ENCODE measurements around the gene TUB. TPM values are rescaled to one million over a fixed set of nuclear protein-coding genes. Genes with fewer than 3 reads are reported as not detected.

The TUB gene
- total RNA-seq, 1 experiment from 2014 or later, result 3.3 TPM

DNA sequence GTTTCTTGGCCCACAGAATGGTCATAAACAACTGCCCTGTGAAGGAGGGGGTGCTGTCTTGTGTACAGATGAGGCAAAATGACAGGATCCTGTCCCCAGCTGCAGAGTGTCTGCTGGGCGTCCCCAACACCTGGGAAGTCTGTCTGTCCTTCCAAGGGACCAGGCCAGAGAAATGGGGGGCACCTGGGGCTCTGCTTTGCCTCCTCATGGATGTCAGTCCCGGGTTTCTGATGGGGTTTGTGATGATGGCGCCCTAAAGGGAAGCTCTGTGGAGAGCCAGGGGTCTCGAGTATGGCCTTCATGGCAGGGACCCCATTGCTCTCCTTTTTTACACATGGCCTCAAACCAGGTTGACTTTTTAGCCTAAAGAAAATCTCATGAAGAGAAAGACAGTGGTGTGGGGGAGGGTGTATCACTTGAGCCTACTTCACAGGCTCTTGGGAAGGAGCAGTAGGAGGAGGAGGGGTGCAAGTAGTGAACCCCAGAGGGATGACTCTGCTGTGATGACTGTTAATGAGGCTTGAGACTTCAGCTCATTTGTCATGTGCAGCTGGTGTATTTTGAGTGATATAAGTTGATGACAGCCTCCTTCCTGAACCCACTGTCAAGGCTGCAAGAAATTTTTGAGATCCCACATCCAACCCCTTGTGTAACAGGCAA is 40.6 kb upstream of the TUB start:
- Histone ChIP-seq H2AFZ (ENCODE audit: low read length) (no peak overlapping the region), H3K36me3 (ENCODE audit: low read depth, low read length) (no peaks in the 10 kb centered on the region), H3F3A (ENCODE audit: low read length, unreplicated experiment) (no peaks in the 10 kb centered on the region), H3K4me1 (ENCODE audit: insufficient read depth, low read length) (no peaks in the 10 kb centered on the region), H3K9me3 (ENCODE audit: low read length) (no peaks in the 10 kb centered on the region), H3K79me2 (ENCODE audit: low read length) (no peaks in the 10 kb centered on the region), H3K9ac (ENCODE audit: low read length) (no peak overlapping the region), H3K4me3 (ENCODE audit: low read length) (no peak overlapping the region), H4K20me1 (ENCODE audit: low read length) (no peaks in the 10 kb centered on the region), H3K27me3 (ENCODE audit: low read length) (peaks cover 28% of the 10 kb centered on the region), H3K4me2 (ENCODE audit: low read length) (no peak overlapping the region), H3K27ac (ENCODE audit: low read length) (no peak overlapping the region), H3K9me2 (replicated peaks; ENCODE audit: low read length) (no peaks in the 10 kb centered on the region)
- intact Hi-C loops (cut with micrococcal nuclease), result no loop called here
- ATAC-seq, result no peak
- no peak for DNase-seq
- no TSS peak for BruUV-seq (replicated peaks)
- TF ChIP-seq EZH2 (IDR thresholded peaks at IDR 0.05; ENCODE audit: low read length, unreplicated experiment) (no peak), EZH2phosphoT487 (IDR thresholded peaks at IDR 0.05; ENCODE audit: borderline replicate concordance, low read length) (no peak)
- TF ChIP-seq, protein P1, sequence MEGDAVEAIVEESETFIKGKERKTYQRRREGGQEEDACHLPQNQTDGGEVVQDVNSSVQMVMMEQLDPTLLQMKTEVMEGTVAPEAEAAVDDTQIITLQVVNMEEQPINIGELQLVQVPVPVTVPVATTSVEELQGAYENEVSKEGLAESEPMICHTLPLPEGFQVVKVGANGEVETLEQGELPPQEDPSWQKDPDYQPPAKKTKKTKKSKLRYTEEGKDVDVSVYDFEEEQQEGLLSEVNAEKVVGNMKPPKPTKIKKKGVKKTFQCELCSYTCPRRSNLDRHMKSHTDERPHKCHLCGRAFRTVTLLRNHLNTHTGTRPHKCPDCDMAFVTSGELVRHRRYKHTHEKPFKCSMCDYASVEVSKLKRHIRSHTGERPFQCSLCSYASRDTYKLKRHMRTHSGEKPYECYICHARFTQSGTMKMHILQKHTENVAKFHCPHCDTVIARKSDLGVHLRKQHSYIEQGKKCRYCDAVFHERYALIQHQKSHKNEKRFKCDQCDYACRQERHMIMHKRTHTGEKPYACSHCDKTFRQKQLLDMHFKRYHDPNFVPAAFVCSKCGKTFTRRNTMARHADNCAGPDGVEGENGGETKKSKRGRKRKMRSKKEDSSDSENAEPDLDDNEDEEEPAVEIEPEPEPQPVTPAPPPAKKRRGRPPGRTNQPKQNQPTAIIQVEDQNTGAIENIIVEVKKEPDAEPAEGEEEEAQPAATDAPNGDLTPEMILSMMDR (conservative IDR thresholded peaks at IDR 0.05; ENCODE audit: low read depth, low read length), result no peak
- CTCF ChIA-PET, result no interaction called here
- POLR2A ChIA-PET (ENCODE audit: unreplicated experiment), result no interaction called here

- H3K4me1 ChIP-seq (ENCODE audit: insufficient read depth, low read length), result no peaks in the 10 kb centered on the region
- no peak for ATAC-seq
- POLR2A ChIA-PET (ENCODE audit: unreplicated experiment), result no interaction called here
Observed at GRCh38 chr11:8040921-8041285, 40.1 kb upstream of the TUB start.

GRCh38 chr11:8041576-8041975 is 39.4 kb upstream of the TUB start:
- intact Hi-C loops (cut with micrococcal nuclease), result no loop called here
- no TSS peak for BruUV-seq (replicated peaks)
- ChIA-PET CTCF (no interaction called here), POLR2A (ENCODE audit: unreplicated experiment) (no interaction called here)
- H3K9me2 ChIP-seq (replicated peaks; ENCODE audit: low read length), result no peaks in the 10 kb centered on the region
- H3K79me2 ChIP-seq (ENCODE audit: low read length), result no peaks in the 10 kb centered on the region
- H3K27ac ChIP-seq (ENCODE audit: low read length), result no peak overlapping the region
- no peaks in the 10 kb centered on the region for H4K20me1 ChIP-seq (ENCODE audit: low read length)
- no peak overlapping the region for H3K9ac ChIP-seq (ENCODE audit: low read length)
- no peak overlapping the region for H3K4me2 ChIP-seq (ENCODE audit: low read length)
- H3K27me3 ChIP-seq (ENCODE audit: low read length), result peaks cover 39% of the 10 kb centered on the region
- H3F3A ChIP-seq (ENCODE audit: low read length, unreplicated experiment), result no peaks in the 10 kb centered on the region
- ATAC-seq, result no peak
- H2AFZ ChIP-seq (ENCODE audit: low read length), result no peak overlapping the region
- no peaks in the 10 kb centered on the region for H3K36me3 ChIP-seq (ENCODE audit: low read depth, low read length)
- TF ChIP-seq EZH2phosphoT487 (IDR thresholded peaks at IDR 0.05; ENCODE audit: borderline replicate concordance, low read length) (no peak), EZH2 (IDR thresholded peaks at IDR 0.05; ENCODE audit: low read length, unreplicated experiment) (no peak)
- TF ChIP-seq, protein P1 (conservative IDR thresholded peaks at IDR 0.05; ENCODE audit: low read depth, low read length), result no peak
- no peaks in the 10 kb centered on the region for H3K9me3 ChIP-seq (ENCODE audit: low read length)
- DNase-seq, result no peak
- H3K4me3 ChIP-seq (ENCODE audit: low read length), result no peak overlapping the region
- no peaks in the 10 kb centered on the region for H3K4me1 ChIP-seq (ENCODE audit: insufficient read depth, low read length)

More at GRCh38 chr11:8040921-8041285, 40.1 kb upstream of the TUB start:
- no peak overlapping the region for H3K4me3 ChIP-seq (ENCODE audit: low read length)
- H2AFZ ChIP-seq (ENCODE audit: low read length), result no peak overlapping the region
- peaks cover 32% of the 10 kb centered on the region for H3K27me3 ChIP-seq (ENCODE audit: low read length)
- no peak for DNase-seq
- BruUV-seq (replicated peaks), result no TSS peak
- H3K27ac ChIP-seq (ENCODE audit: low read length), result no peak overlapping the region
- H3F3A ChIP-seq (ENCODE audit: low read length, unreplicated experiment), result no peaks in the 10 kb centered on the region
- H3K79me2 ChIP-seq (ENCODE audit: low read length), result no peaks in the 10 kb centered on the region
- CTCF ChIA-PET, result no interaction called here
- TF ChIP-seq EZH2 (IDR thresholded peaks at IDR 0.05; ENCODE audit: low read length, unreplicated experiment) (no peak), EZH2phosphoT487 (IDR thresholded peaks at IDR 0.05; ENCODE audit: borderline replicate concordance, low read length) (no peak)
- TF ChIP-seq, protein P1 (conservative IDR thresholded peaks at IDR 0.05; ENCODE audit: low read depth, low read length), result no peak
- no peak overlapping the region for H3K9ac ChIP-seq (ENCODE audit: low read length)
- no peaks in the 10 kb centered on the region for H3K36me3 ChIP-seq (ENCODE audit: low read depth, low read length)
- H3K4me2 ChIP-seq (ENCODE audit: low read length), result no peak overlapping the region
- no peaks in the 10 kb centered on the region for H3K9me3 ChIP-seq (ENCODE audit: low read length)
- H3K9me2 ChIP-seq (replicated peaks; ENCODE audit: low read length), result no peaks in the 10 kb centered on the region
- H4K20me1 ChIP-seq (ENCODE audit: low read length), result no peaks in the 10 kb centered on the region
- intact Hi-C loops (cut with micrococcal nuclease), result no loop called here
